ENCODE measurements around the gene UNG. TPM values are rescaled to one million over a fixed set of nuclear protein-coding genes. Genes with fewer than 3 reads are reported as not detected.

The UNG gene
- polyA plus RNA-seq, 2 of the 4 experiments (the other 2 are of a cell fraction) = 55.6 to 77.6 TPM

DNA sequence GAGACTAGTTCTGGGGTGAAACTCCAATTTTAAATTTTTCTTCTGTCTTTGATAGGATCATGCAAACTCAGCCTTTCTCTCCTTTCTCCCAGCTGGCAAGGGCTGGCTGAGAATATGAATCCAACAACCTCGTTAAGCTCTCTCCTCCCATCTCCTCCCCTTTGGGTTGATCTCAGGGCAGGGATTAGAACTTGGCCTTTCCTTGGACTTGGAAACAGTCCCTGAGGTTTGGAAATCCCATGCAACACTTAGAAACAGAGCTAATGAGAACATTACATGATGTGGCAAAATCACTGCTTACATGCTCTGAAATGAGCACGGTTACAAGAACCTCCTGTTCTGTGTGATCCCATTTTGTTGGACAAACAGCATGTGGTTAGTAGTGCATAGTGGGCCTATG lies 50.6 kb downstream of the UNG start:
- FAIRE-seq (no peak), DNase-seq (ENCODE audit: low read depth in 1 of 2, low spot score in 1 of 2) (no peak)
- TF ChIP-seq NFE2L2 (conservative IDR thresholded peaks at IDR 0.05; ENCODE audit: low read length) (no peak), MYC (IDR thresholded peaks at IDR 0.05; ENCODE audit: borderline replicate concordance, low read length) (no peak), HDAC2 (IDR thresholded peaks at IDR 0.05) (no peak), FOSB (CRISPR knock-in tag; IDR thresholded peaks at IDR 0.05) (no peak), FOXS1 (CRISPR knock-in tag; IDR thresholded peaks at IDR 0.05) (no peak), NR3C1 (IDR thresholded peaks at IDR 0.05) (no peak), ZC3H11A (IDR thresholded peaks at IDR 0.05) (no peak), CBX2 (IDR thresholded peaks at IDR 0.05; ENCODE audit: borderline replicate concordance, low read depth) (no peak)
- TF ChIP-seq, protein P1, sequence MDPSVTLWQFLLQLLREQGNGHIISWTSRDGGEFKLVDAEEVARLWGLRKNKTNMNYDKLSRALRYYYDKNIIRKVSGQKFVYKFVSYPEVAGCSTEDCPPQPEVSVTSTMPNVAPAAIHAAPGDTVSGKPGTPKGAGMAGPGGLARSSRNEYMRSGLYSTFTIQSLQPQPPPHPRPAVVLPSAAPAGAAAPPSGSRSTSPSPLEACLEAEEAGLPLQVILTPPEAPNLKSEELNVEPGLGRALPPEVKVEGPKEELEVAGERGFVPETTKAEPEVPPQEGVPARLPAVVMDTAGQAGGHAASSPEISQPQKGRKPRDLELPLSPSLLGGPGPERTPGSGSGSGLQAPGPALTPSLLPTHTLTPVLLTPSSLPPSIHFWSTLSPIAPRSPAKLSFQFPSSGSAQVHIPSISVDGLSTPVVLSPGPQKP (IDR thresholded peaks at IDR 0.05; ENCODE audit: low read depth, low read length) = no peak

DNA sequence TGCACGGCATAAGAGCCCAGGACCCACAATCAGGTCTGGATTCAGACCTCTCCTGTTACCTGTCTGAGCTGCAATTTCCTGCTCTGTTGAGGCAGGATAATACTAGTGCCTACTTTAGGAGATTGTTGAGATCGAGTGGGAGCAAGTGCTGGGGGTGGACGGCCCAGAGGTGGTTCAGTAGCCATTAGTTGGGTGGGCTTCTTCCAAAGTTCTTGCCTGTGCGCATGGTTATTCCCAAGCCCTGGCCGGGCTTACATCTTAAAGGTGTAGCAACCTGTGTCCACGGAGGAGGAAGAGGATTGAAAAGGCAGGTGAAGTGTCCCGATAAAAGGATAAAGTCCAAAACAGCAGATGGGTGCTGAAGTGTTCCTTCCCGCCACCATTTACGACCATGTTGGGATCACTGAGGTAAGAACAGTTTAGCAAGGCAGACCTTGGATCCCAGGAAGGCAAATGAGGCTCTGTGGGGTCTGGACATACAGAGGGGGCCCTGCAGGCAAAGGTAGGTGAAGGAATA lies 52.8 kb downstream of the UNG start:
- TF ChIP-seq, protein P2, sequence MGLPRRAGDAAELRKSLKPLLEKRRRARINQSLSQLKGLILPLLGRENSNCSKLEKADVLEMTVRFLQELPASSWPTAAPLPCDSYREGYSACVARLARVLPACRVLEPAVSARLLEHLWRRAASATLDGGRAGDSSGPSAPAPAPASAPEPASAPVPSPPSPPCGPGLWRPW (IDR thresholded peaks at IDR 0.05) = no peak
- TF ChIP-seq RAD21 (conservative IDR thresholded peaks at IDR 0.05 in 1 of 2, IDR thresholded peaks at IDR 0.05 in 1 of 2) (no peak), GATA3 (IDR thresholded peaks at IDR 0.05; ENCODE audit: borderline replicate concordance) (no peak), SMC3 (IDR thresholded peaks at IDR 0.05) (no peak)
- CTCF ChIA-PET = no interaction called here
- Histone ChIP-seq H3K27ac (no peak overlapping the region), H3K4me3 (no peak overlapping the region), H3K4me1 (peaks cover under 1% of the 10 kb centered on the region; the same call in 1 of the 3 replicates), H3K9me3 (no peaks in the 10 kb centered on the region), H3K4me2 (no peak overlapping the region)
- no peak for FAIRE-seq
- no peak for DNase-seq (ENCODE audit: low read depth in 1 of 2, low spot score in 1 of 2)
- POLR2A ChIA-PET = no interaction called here
- 83% methylated on average over 9 of the region's 9 CpGs for WGBS (ENCODE audit: missing lambda C conversion rate)
- no peak for ATAC-seq

More for the DNA sequence above, 50.6 kb downstream of the UNG start:
- H3K4me3 ChIP-seq = no peak overlapping the region
- H3K4me2 ChIP-seq = no peak overlapping the region
- no peak overlapping the region for H3K27ac ChIP-seq
- ChIA-PET CTCF (interaction anchor here (0.8 to 1.4 kb wide), 3 partner anchors 36 to 246 kb away, joined by 3 to 4 read pairs (median 3); partner anchors contain the start of gene ALKBH2), POLR2A (no interaction called here)
- no peak for ATAC-seq
- 66% methylated on average over 2 of the region's 2 CpGs for WGBS (ENCODE audit: missing lambda C conversion rate)
- no peaks in the 10 kb centered on the region for H3K9me3 ChIP-seq
- no peaks in the 10 kb centered on the region for H3K4me1 ChIP-seq

DNA sequence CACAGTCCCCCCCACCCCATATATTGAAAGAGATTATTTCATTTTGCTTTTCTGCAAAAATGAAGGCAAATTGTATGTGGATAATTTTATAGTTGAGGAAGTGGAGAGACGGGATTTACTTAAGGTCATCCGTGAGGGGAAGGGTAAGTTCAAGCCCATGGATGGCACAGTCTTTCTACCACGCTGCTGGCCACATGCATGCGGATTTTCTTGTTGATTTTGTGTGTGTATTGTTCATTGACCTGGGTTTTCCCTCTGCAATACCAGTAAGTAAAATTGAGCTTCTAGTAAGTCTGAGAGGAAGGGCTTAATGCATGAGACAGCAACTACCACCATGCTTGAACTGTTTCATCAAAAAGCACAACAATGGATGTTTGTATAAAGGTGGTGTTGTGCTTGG lies 54.1 kb downstream of the UNG start:
- Histone ChIP-seq H3K4me2 (no peak overlapping the region), H3K4me1 (peaks cover 6% of the 10 kb centered on the region; the same call in 2 of the 3 replicates), H3K9me3 (no peaks in the 10 kb centered on the region), H3K27ac (no peak overlapping the region), H3K4me3 (no peak overlapping the region)
- 77% methylated on average over 4 of the region's 4 CpGs for WGBS (ENCODE audit: missing lambda C conversion rate)
- DNase-seq (ENCODE audit: low read depth in 1 of 2, low spot score in 1 of 2) = no peak
- ChIA-PET CTCF (interaction anchor here (0.6 to 1.3 kb wide), 3 partner anchors 28 to 51 kb away, joined by 3 to 4 read pairs (median 3); no protein-coding TSS in a partner anchor), POLR2A (no interaction called here)
- no peak for TF ChIP-seq HOXB13 (CRISPR knock-in tag; IDR thresholded peaks at IDR 0.05; ENCODE audit: low read depth)
- no peak for TF ChIP-seq HEYL (CRISPR knock-in tag; IDR thresholded peaks at IDR 0.05)
- TF ChIP-seq, protein P3, sequence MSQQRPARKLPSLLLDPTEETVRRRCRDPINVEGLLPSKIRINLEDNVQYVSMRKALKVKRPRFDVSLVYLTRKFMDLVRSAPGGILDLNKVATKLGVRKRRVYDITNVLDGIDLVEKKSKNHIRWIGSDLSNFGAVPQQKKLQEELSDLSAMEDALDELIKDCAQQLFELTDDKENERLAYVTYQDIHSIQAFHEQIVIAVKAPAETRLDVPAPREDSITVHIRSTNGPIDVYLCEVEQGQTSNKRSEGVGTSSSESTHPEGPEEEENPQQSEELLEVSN (IDR thresholded peaks at IDR 0.05; ENCODE audit: borderline replicate concordance, low read depth) = no peak
- TF ChIP-seq, protein P2 (IDR thresholded peaks at IDR 0.05) = no peak
- no peak for TF ChIP-seq CBX2 (IDR thresholded peaks at IDR 0.05; ENCODE audit: borderline replicate concordance, low read depth)
- TF ChIP-seq, protein P4, sequence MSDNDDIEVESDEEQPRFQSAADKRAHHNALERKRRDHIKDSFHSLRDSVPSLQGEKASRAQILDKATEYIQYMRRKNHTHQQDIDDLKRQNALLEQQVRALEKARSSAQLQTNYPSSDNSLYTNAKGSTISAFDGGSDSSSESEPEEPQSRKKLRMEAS (IDR thresholded peaks at IDR 0.05) = no peak
- TF ChIP-seq, protein P1 (IDR thresholded peaks at IDR 0.05; ENCODE audit: low read depth, low read length) = no peak
- TF ChIP-seq CBX8 (IDR thresholded peaks at IDR 0.05) = no peak
- TF ChIP-seq MAZ (IDR thresholded peaks at IDR 0.05; ENCODE audit: borderline replicate concordance, low read depth, low read length) = no peak
- no peak for TF ChIP-seq TP53 (CRISPR knock-in tag; IDR thresholded peaks at IDR 0.05)
- no peak for TF ChIP-seq PHF8 (IDR thresholded peaks at IDR 0.05; ENCODE audit: borderline replicate concordance, low read depth)
- TF ChIP-seq RCOR1 (IDR thresholded peaks at IDR 0.05; ENCODE audit: low read depth, low read length) = no peak
- TF ChIP-seq POLR2AphosphoS2 (conservative IDR thresholded peaks at IDR 0.05; ENCODE audit: low read length) = no peak
- TF ChIP-seq, protein P5, sequence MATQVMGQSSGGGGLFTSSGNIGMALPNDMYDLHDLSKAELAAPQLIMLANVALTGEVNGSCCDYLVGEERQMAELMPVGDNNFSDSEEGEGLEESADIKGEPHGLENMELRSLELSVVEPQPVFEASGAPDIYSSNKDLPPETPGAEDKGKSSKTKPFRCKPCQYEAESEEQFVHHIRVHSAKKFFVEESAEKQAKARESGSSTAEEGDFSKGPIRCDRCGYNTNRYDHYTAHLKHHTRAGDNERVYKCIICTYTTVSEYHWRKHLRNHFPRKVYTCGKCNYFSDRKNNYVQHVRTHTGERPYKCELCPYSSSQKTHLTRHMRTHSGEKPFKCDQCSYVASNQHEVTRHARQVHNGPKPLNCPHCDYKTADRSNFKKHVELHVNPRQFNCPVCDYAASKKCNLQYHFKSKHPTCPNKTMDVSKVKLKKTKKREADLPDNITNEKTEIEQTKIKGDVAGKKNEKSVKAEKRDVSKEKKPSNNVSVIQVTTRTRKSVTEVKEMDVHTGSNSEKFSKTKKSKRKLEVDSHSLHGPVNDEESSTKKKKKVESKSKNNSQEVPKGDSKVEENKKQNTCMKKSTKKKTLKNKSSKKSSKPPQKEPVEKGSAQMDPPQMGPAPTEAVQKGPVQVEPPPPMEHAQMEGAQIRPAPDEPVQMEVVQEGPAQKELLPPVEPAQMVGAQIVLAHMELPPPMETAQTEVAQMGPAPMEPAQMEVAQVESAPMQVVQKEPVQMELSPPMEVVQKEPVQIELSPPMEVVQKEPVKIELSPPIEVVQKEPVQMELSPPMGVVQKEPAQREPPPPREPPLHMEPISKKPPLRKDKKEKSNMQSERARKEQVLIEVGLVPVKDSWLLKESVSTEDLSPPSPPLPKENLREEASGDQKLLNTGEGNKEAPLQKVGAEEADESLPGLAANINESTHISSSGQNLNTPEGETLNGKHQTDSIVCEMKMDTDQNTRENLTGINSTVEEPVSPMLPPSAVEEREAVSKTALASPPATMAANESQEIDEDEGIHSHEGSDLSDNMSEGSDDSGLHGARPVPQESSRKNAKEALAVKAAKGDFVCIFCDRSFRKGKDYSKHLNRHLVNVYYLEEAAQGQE (IDR thresholded peaks at IDR 0.05) = no peak
- TF ChIP-seq MAFK (IDR thresholded peaks at IDR 0.05; ENCODE audit: partially characterized antibody) = no peak
- TF ChIP-seq CEBPB (IDR thresholded peaks at IDR 0.05) = no peak
- no peak for TF ChIP-seq KDM1A (IDR thresholded peaks at IDR 0.05; ENCODE audit: low read depth)
- no peak for TF ChIP-seq ZNF302 (CRISPR knock-in tag; IDR thresholded peaks at IDR 0.05)
- FAIRE-seq = no peak
- no peak for ATAC-seq

Data from A549 (cell line).